Testis (tissue), 3 donors: ENCODE data around the gene SRD5A1. TPM values are rescaled to one million over a fixed set of nuclear protein-coding genes. Genes with fewer than 3 reads are reported as not detected.
"Not testable (repeated sequence)": the region's sequence is repeated elsewhere in the genome, so short reads cannot be mapped to it uniquely, and the experiment has no call there.

ENCODE experiments used
- DNase-seq: peaks from one replicate; pipeline ENCODE4 v3.0.0-alpha.2; 2019
- H3K27ac ChIP-seq, 2 donors: fragments of 200-600 bp; sonication (generic); one replicate each; pipeline ENCODE4 v1.5.1; 2019
- H3K27me3 ChIP-seq: fragments of 200-600 bp; sonication (generic); one replicate; pipeline ENCODE4 v1.5.1; 2019
- H3K36me3 ChIP-seq: fragments of 200-600 bp; sonication (generic); one replicate; pipeline ENCODE4 v1.5.1; 2017; ENCODE audit warnings: low read depth; ENCODE audit errors: missing control alignments
- H3K4me1 ChIP-seq: fragments of 200-600 bp; sonication (generic); one replicate; pipeline ENCODE4 v1.5.1; 2019
- H3K4me3 ChIP-seq, 2 donors: fragments of 200-600 bp; sonication (generic); one replicate each; pipeline ENCODE4 v1.5.1; 2017 to 2019
- H3K9me3 ChIP-seq: fragments of 200-600 bp; sonication (generic); one replicate; pipeline ENCODE4 v1.5.1; 2017
- CTCF ChIP-seq, 3 experiments: fragments of 450-650 bp in 2 of 3; fragments of 200-600 bp in 1 of 3; sonication (generic) in 1 of 3; IDR thresholded peaks; one replicate each; pipeline ENCODE4 v1.5.1; 2016 to 2019; ENCODE audit warnings: antibody characterized with exemption in 3 of 3, mild to moderate bottlenecking in 2 of 3, moderate library complexity in 1 of 3
- POLR2A ChIP-seq: fragments of 450-650 bp; IDR thresholded peaks from one replicate; pipeline ENCODE4 v1.6.1; 2017; ENCODE audit warnings: antibody characterized with exemption, mild to moderate bottlenecking, moderate library complexity
- WGBS, 2 donors: methylation state at CpG; one replicate each; pipeline ENCODE4 v1.1.5; 2018; 5-methylcytosine and 5-hydroxymethylcytosine counted together
- intact Hi-C: fragments of 100-400 bp; cut with DNase I; formaldehyde crosslinking; loops from one replicate; pipeline ENCODE4 v1.15.1; 2023; ENCODE audit warnings: low total_unique reads
- polyA plus RNA-seq: library from polyadenylated mRNA; stranded (reverse); fragments of 350-450 nt; fragmentation: Illumina TruSeq; extraction: RNeasy Lipid Tissue Mini Kit (QIAGEN cat#74804); gene quantifications from one replicate; pipeline ENCODE4 v1.2.3, GENCODE V29; 2014; ENCODE audit warnings: low read depth, low replicate concordance; ENCODE audit not compliant: insufficient read depth
- total RNA-seq, 2 donors: library from RNA; depleted of rRNA; stranded (reverse); fragments of >200 nt; gene quantifications; one replicate each; pipeline ENCODE4 v1.2.3, GENCODE V29; 2016

The SRD5A1 gene
- total and polyA plus RNA-seq, 3 donors from 2014 or later = 3.8 to 13.9 (median 7.9) TPM

GRCh38 chr5:6644794-6645241, 11.6 kb downstream of the SRD5A1 start:
- Histone ChIP-seq H3K9me3 (no peaks in the 10 kb centered on the region), H3K36me3 (no peaks in the 10 kb centered on the region), H3K4me1 (no peaks in the 10 kb centered on the region), H3K27ac (no peak overlapping the region), H3K4me3 (no peak overlapping the region), H3K27me3 (no peaks in the 10 kb centered on the region)
- 88 to 89% methylated on average over 6 of the region's 6 CpGs for whole genome bisulfite sequencing, 2 donors
- no peak for DNase-seq
- intact Hi-C loops = no loop called here
- TF ChIP-seq CTCF (IDR thresholded peaks at IDR 0.05) (no peak), POLR2A (no peak)

- H3K4me3 ChIP-seq, H3K27me3 ChIP-seq, H3K27ac ChIP-seq, DNase-seq, H3K9me3 ChIP-seq, H3K4me1 ChIP-seq, intact Hi-C loops, H3K36me3 ChIP-seq: not testable (repeated sequence)
- WGBS, 2 donors = 97% methylated on average over 11 of the region's 11 CpGs
Measured at GRCh38 chr5:6645571-6646362, 12.5 kb downstream of the SRD5A1 start.

DNA sequence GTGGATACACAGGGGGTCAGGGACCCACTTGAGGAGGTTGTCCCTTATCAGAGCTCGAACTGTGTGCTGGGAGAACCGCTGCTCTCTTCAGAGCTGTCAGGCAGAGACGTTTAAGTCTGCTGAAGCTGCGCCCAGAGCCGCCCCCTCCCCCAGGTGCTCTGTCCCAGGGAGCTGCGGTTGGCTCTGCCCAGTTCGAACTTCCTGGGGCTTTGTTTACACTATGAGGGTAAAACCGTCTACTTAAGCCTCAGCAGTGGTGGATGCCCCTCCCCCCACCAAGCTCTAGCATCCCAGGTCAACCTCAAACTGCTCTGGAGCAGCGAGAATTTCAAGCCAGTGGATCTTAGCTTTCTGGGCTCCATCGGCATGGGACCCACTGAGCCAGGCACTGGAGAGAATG, 15.9 kb downstream of the SRD5A1 start:
- no peak overlapping the region for H3K4me3 ChIP-seq
- DNase-seq = no peak
- intact Hi-C loops = no loop called here

GRCh38 chr5:6649681-6650080, 16.4 kb downstream of the SRD5A1 start:
- intact Hi-C loops = no loop called here
- no peak for DNase-seq
- no peak overlapping the region for H3K27ac ChIP-seq

More for the DNA sequence above, 15.9 kb downstream of the SRD5A1 start:
- TF ChIP-seq POLR2A = no peak
- no peak for TF ChIP-seq CTCF (IDR thresholded peaks at IDR 0.05)
- no peaks in the 10 kb centered on the region for H3K27me3 ChIP-seq
- H3K4me1 ChIP-seq = no peaks in the 10 kb centered on the region
- 74 to 88% methylated on average over 3 to 10 of the region's 10 CpGs for WGBS, 2 donors
- no peaks in the 10 kb centered on the region for H3K9me3 ChIP-seq
- H3K27ac ChIP-seq = no peak overlapping the region
- H3K36me3 ChIP-seq = no peaks in the 10 kb centered on the region

GRCh38 chr5:6652025-6652424, 18.8 kb downstream of the SRD5A1 start:
- no peak for TF ChIP-seq CTCF (IDR thresholded peaks at IDR 0.05)
- no peak for TF ChIP-seq POLR2A
- 83 to 85% methylated on average over 6 of the region's 6 CpGs for WGBS, 2 donors

More at GRCh38 chr5:6649681-6650080, 16.4 kb downstream of the SRD5A1 start:
- no peak for TF ChIP-seq CTCF (IDR thresholded peaks at IDR 0.05)
- no peak for TF ChIP-seq POLR2A
- 88 to 91% methylated on average over 9 of the region's 9 CpGs for WGBS, 2 donors
- Histone ChIP-seq H3K4me1 (no peaks in the 10 kb centered on the region), H3K9me3 (no peaks in the 10 kb centered on the region), H3K27me3 (no peaks in the 10 kb centered on the region), H3K4me3 (no peak overlapping the region), H3K36me3 (no peaks in the 10 kb centered on the region)

More at GRCh38 chr5:6652025-6652424, 18.8 kb downstream of the SRD5A1 start:
- H3K27ac ChIP-seq = no peak overlapping the region
- no peaks in the 10 kb centered on the region for H3K9me3 ChIP-seq
- no peak overlapping the region for H3K4me3 ChIP-seq
- H3K36me3 ChIP-seq = no peaks in the 10 kb centered on the region
- H3K27me3 ChIP-seq = no peaks in the 10 kb centered on the region
- intact Hi-C loops = no loop called here
- DNase-seq = no peak
- no peaks in the 10 kb centered on the region for H3K4me1 ChIP-seq
